NCI-H1048 (cell line): Measurements from ENCODE around the gene GRK5.

Source experiments
- DNase-seq: peaks from one replicate; lab custom pipeline; 2025; lab: John Stamatoyannopoulos, UW

Gene GRK5

DNA sequence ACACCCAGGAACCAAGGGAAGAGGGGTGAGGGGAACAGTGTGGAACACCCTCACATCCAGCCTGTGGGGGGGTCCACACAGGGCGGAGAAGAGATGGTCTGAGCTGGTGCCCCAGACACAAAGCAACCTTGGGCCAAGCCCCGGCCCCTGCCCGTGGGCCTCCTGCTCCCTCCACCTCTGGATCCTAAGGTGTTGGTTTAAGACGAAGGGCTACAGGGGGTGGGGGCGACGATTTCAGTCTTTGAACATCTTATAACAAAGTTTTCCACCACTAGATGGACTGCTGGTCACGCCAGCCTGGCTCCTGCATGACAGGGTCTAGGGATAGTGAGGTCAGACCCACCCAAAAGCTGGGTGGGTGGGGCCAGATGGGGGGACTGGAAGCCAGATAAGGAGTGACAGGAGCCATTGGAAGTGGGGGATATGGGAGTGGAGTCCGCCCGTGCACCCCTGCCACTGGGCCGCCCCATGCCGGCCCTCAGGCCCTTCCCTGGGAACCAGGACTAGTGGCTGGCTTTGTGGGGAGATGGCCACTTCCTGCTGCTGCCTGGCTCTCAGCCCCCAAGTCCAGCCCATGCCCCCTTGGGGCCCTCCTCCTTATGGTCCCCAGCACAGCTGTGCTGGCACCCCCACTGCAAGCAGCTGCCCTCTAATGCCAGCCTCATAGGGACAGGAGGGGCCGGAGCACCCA is 236.7 kb downstream of the GRK5 start:
- no peak for DNase-seq

- no peak for DNase-seq
These were observed 237.5 kb downstream of the GRK5 start for GRCh38 chr10:119444866-119445265.

GRCh38 chr10:119445311-119445934 is 238.1 kb downstream of the GRK5 start:
- DNase-seq, result peak; percentile 2

- no peak for DNase-seq
These were observed 238.6 kb downstream of the GRK5 start for GRCh38 chr10:119445935-119446317.

GRCh38 chr10:119446441-119447277 is 239.3 kb downstream of the GRK5 start:
- no peak for DNase-seq

- no peak for DNase-seq
These were observed 240.1 kb downstream of the GRK5 start for GRCh38 chr10:119447421-119447820.

- DNase-seq, result no peak
These were observed 240.6 kb downstream of the GRK5 start for GRCh38 chr10:119447823-119448546.

GRCh38 chr10:119448628-119449584 is 241.5 kb downstream of the GRK5 start:
- DNase-seq, result no peak

GRCh38 chr10:119449760-119450461 is 242.5 kb downstream of the GRK5 start:
- DNase-seq, result no peak

DNA sequence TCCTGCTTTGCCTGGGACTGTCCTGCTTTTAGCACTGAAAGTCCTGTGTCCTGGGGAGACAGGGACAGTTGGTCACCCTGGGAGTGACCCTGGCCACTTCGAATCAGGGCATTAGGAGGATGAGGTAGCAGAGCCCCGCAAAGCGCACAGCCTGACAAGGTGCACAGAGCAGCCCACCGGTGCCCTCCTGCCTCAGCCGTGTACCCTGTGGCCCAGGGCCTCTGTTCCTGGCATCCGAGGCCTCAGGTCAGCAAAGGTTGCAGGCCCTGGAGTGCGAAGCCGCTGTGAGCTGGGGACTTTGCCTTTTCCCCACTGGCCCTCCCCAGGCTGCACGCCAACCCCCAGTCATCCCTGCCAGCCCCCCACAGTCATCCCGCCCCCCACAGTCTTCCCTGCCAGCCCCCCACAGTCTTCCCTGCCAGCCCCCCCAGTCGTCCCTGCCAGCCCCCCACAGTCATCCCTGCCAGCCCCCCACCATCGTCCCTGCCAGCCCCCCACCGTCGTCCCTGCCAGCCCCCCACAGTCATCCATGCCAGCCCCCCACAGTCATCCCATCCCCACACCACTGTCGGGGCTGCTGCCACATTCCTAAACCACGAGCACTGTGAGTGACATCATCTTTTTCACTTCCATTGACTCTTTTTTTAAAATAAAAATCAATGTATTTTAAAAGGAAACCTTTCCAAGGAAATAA is 243.4 kb downstream of the GRK5 start:
- no peak for DNase-seq

GRCh38 chr10:119451300-119451896 is 244.0 kb downstream of the GRK5 start:
- DNase-seq, result no peak

DNA sequence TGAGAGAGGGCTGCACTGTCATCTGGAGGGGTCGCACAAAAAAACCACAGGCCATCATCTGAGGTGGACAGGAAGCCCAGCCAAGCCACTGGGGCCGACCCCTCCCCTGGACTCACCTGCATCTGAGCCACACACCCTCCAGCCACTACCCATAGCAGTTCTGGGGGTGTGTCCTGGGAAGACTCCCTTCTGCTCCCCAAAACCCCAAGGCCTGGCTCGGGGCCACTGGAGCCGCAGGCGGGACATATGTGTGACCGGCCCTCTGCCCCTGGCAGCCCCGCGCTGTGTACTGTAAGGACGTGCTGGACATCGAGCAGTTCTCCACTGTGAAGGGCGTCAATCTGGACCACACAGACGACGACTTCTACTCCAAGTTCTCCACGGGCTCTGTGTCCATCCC is 245.0 kb downstream of the GRK5 start:
- DNase-seq, result no peak

DNA sequence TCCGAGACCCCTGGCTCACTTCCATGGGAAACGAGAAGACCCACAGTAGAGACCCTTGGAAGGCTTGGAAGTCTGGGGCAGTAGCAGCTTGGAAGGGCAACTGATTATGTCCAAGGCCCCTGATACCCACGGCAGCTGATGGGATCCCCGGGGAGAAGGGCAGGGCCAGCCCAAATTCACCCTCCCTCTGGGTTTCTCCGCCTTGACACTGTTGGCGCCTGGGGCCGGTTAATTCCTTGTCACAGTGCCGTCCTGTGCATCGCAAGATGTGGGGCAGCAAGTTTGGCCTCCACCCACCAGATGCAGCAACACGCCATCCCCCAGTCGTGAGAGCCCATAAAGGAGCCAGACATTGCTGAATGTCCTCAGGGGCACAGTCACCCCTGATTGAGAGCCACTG is 245.9 kb downstream of the GRK5 start:
- no peak for DNase-seq

GRCh38 chr10:119454316-119454715 is 246.9 kb downstream of the GRK5 start:
- no peak for DNase-seq

- no peak for DNase-seq
These were observed 247.6 kb downstream of the GRK5 start for GRCh38 chr10:119454990-119455389.

GRCh38 chr10:119455609-119456434 is 248.5 kb downstream of the GRK5 start:
- DNase-seq, result no peak

- DNase-seq, result no peak
These were observed 249.1 kb downstream of the GRK5 start for GRCh38 chr10:119456435-119456810.

GRCh38 chr10:119457966-119458766 is 250.8 kb downstream of the GRK5 start:
- no peak for DNase-seq
